HG03135 (cell line): ENCODE data around the gene SNX17.
A peak's percentile ranks its signal among the peaks of the same experiment; 100 is the strongest.
"Not testable (repeated sequence)": the region's sequence is repeated elsewhere in the genome, so short reads cannot be mapped to it uniquely, and the experiment has no call there.

Source experiments
- ATAC-seq: cut with Tn5 transposase; IDR thresholded peaks from one replicate; pipeline ENCODE4 v1.9.1; 2021; ENCODE audit warnings: mild to moderate bottlenecking, moderate library complexity; ENCODE audit not compliant: unreplicated experiment

Gene SNX17

GRCh38 chr2:27370026-27370815 lies at the start of gene SNX17, which contains the start of gene EIF2B4:
TSS of gene SNX17 (plus strand) at chr2:27370616. CDS start at chr2:27370744, 128 bp downstream.
TSS of gene EIF2B4 (minus strand) at chr2:27370338. CDS start at chr2:27370314, 24 bp downstream.
- ATAC-seq = peak; percentile 85

GRCh38 chr2:27320958-27321543 lies 49.4 kb upstream of the SNX17 start:
- ATAC-seq = no peak

GRCh38 chr2:27322301-27322765 lies 48.1 kb upstream of the SNX17 start:
- ATAC-seq = peak; percentile 20

GRCh38 chr2:27322766-27323595 lies 47.4 kb upstream of the SNX17 start, which contains the start of gene MPV17:
TSS of gene MPV17 (minus strand) at chr2:27323097. CDS start at chr2:27322517, 580 bp downstream.
- peak; percentile 79 for ATAC-seq

GRCh38 chr2:27323596-27324285 lies 46.7 kb upstream of the SNX17 start:
- ATAC-seq = no peak

- ATAC-seq = no peak
These were observed 45.7 kb upstream of the SNX17 start for GRCh38 chr2:27324720-27325119.

- no peak for ATAC-seq
These were observed 35.1 kb upstream of the SNX17 start for GRCh38 chr2:27335311-27335710.

GRCh38 chr2:27336173-27336572 lies 34.2 kb upstream of the SNX17 start:
- no peak for ATAC-seq

- no peak for ATAC-seq
These were observed 22.8 kb upstream of the SNX17 start for GRCh38 chr2:27347641-27348040.

- no peak for ATAC-seq
These were observed 20.2 kb upstream of the SNX17 start for GRCh38 chr2:27350106-27350693.

- ATAC-seq = no peak
These were observed 18.4 kb upstream of the SNX17 start for GRCh38 chr2:27351802-27352598.

- ATAC-seq = not testable (repeated sequence)
These were observed 17.0 kb upstream of the SNX17 start for GRCh38 chr2:27353386-27353761.

GRCh38 chr2:27353762-27354596 lies 16.4 kb upstream of the SNX17 start:
- ATAC-seq = no peak

- no peak for ATAC-seq
These were observed 15.9 kb upstream of the SNX17 start for GRCh38 chr2:27354597-27354927.

- peak; percentile 42 for ATAC-seq
These were observed 14.4 kb upstream of the SNX17 start for GRCh38 chr2:27356056-27356381.

- peak; percentile 85 for ATAC-seq
These were observed 13.8 kb upstream of the SNX17 start, which contains the start of gene GTF3C2 for GRCh38 chr2:27356382-27357181. TSS of gene GTF3C2 (minus strand) at chr2:27356764. CDS start at chr2:27343554, 13,210 bp downstream.

GRCh38 chr2:27362678-27363420 lies 7.6 kb upstream of the SNX17 start:
- ATAC-seq = no peak
